ENCODE measurements around the gene PGLYRP4.

The PGLYRP4 gene

GRCh38 chr1:153357076-153357852 lies 8.6 kb upstream of the PGLYRP4 start:
- H3K36me3 ChIP-seq (ENCODE audit: control insufficient read depth, low read length) = no peaks in the 10 kb centered on the region
- no peak overlapping the region for H3K4me3 ChIP-seq (ENCODE audit: low read length)
- no peaks in the 10 kb centered on the region for H3K9me3 ChIP-seq (ENCODE audit: control insufficient read depth, insufficient read depth, low read length)
- H3K9me2 ChIP-seq (replicated peaks; ENCODE audit: control insufficient read depth, low read length) = no peaks in the 10 kb centered on the region
- H3F3A ChIP-seq (ENCODE audit: control insufficient read depth, insufficient read depth) = no peaks in the 10 kb centered on the region
- no peaks in the 10 kb centered on the region; the same call in 1 of the 2 replicates for H4K20me1 ChIP-seq (ENCODE audit: control insufficient read depth, insufficient read depth, low read depth, low read length)
- no peaks in the 10 kb centered on the region for H3K79me2 ChIP-seq (ENCODE audit: control insufficient read depth, low read length)
- H3K4me2 ChIP-seq (ENCODE audit: low read length) = no peak overlapping the region
- no peak overlapping the region for H3K27ac ChIP-seq (ENCODE audit: low read depth, low read length)
- no peaks in the 10 kb centered on the region for H3K4me1 ChIP-seq (ENCODE audit: control insufficient read depth, low read length)
- H3K27me3 ChIP-seq (ENCODE audit: control insufficient read depth, low read length) = no peaks in the 10 kb centered on the region
- TF ChIP-seq, protein P1, sequence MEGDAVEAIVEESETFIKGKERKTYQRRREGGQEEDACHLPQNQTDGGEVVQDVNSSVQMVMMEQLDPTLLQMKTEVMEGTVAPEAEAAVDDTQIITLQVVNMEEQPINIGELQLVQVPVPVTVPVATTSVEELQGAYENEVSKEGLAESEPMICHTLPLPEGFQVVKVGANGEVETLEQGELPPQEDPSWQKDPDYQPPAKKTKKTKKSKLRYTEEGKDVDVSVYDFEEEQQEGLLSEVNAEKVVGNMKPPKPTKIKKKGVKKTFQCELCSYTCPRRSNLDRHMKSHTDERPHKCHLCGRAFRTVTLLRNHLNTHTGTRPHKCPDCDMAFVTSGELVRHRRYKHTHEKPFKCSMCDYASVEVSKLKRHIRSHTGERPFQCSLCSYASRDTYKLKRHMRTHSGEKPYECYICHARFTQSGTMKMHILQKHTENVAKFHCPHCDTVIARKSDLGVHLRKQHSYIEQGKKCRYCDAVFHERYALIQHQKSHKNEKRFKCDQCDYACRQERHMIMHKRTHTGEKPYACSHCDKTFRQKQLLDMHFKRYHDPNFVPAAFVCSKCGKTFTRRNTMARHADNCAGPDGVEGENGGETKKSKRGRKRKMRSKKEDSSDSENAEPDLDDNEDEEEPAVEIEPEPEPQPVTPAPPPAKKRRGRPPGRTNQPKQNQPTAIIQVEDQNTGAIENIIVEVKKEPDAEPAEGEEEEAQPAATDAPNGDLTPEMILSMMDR (IDR thresholded peaks at IDR 0.05; ENCODE audit: low read depth, low read length, poor library complexity, severe bottlenecking) = no peak
- TF ChIP-seq EZH2phosphoT487 (IDR thresholded peaks at IDR 0.05; ENCODE audit: borderline replicate concordance, low read length) = no peak

- H3K27ac ChIP-seq (ENCODE audit: low read depth, low read length) = no peak overlapping the region
- H3K79me2 ChIP-seq (ENCODE audit: control insufficient read depth, low read length) = no peaks in the 10 kb centered on the region
- no peaks in the 10 kb centered on the region for H3K36me3 ChIP-seq (ENCODE audit: control insufficient read depth, low read length)
- H3K4me1 ChIP-seq (ENCODE audit: control insufficient read depth, low read length) = no peaks in the 10 kb centered on the region
- no peaks in the 10 kb centered on the region for H3F3A ChIP-seq (ENCODE audit: control insufficient read depth, insufficient read depth)
- H3K27me3 ChIP-seq (ENCODE audit: control insufficient read depth, low read length) = no peaks in the 10 kb centered on the region
- TF ChIP-seq, protein P1 (IDR thresholded peaks at IDR 0.05; ENCODE audit: low read depth, low read length, poor library complexity, severe bottlenecking) = no peak
- TF ChIP-seq EZH2phosphoT487 (IDR thresholded peaks at IDR 0.05; ENCODE audit: borderline replicate concordance, low read length) = no peak
- no peak overlapping the region for H3K4me2 ChIP-seq (ENCODE audit: low read length)
- no peaks in the 10 kb centered on the region for H3K9me2 ChIP-seq (replicated peaks; ENCODE audit: control insufficient read depth, low read length)
- H3K9me3 ChIP-seq (ENCODE audit: control insufficient read depth, insufficient read depth, low read length) = no peaks in the 10 kb centered on the region
- no peak overlapping the region for H3K4me3 ChIP-seq (ENCODE audit: low read length)
- H4K20me1 ChIP-seq (ENCODE audit: control insufficient read depth, insufficient read depth, low read depth, low read length) = no peaks in the 10 kb centered on the region
These were observed 7.9 kb upstream of the PGLYRP4 start for GRCh38 chr1:153356392-153357075.

GRCh38 chr1:153355445-153356071 lies 6.9 kb upstream of the PGLYRP4 start:
- H4K20me1 ChIP-seq (ENCODE audit: control insufficient read depth, insufficient read depth, low read depth, low read length) = no peaks in the 10 kb centered on the region
- no peaks in the 10 kb centered on the region for H3K9me3 ChIP-seq (ENCODE audit: control insufficient read depth, insufficient read depth, low read length)
- no peaks in the 10 kb centered on the region for H3K36me3 ChIP-seq (ENCODE audit: control insufficient read depth, low read length)
- H3K79me2 ChIP-seq (ENCODE audit: control insufficient read depth, low read length) = no peaks in the 10 kb centered on the region
- no peaks in the 10 kb centered on the region for H3K9me2 ChIP-seq (replicated peaks; ENCODE audit: control insufficient read depth, low read length)
- H3K4me1 ChIP-seq (ENCODE audit: control insufficient read depth, low read length) = no peaks in the 10 kb centered on the region
- no peaks in the 10 kb centered on the region for H3K27me3 ChIP-seq (ENCODE audit: control insufficient read depth, low read length)
- H3F3A ChIP-seq (ENCODE audit: control insufficient read depth, insufficient read depth) = no peaks in the 10 kb centered on the region
- no peak overlapping the region for H3K4me3 ChIP-seq (ENCODE audit: low read length)
- TF ChIP-seq, protein P1 (IDR thresholded peaks at IDR 0.05; ENCODE audit: low read depth, low read length, poor library complexity, severe bottlenecking) = peak; percentile 66
- TF ChIP-seq EZH2phosphoT487 (IDR thresholded peaks at IDR 0.05; ENCODE audit: borderline replicate concordance, low read length) = no peak
- no peak overlapping the region for H3K4me2 ChIP-seq (ENCODE audit: low read length)
- H3K27ac ChIP-seq (ENCODE audit: low read depth, low read length) = no peak overlapping the region

Measured in DOHH2 (cell line).